Measurements from ENCODE around the gene MCM10.
A peak's percentile ranks its signal among the peaks of the same experiment; 100 is the strongest.

The MCM10 gene

DNA sequence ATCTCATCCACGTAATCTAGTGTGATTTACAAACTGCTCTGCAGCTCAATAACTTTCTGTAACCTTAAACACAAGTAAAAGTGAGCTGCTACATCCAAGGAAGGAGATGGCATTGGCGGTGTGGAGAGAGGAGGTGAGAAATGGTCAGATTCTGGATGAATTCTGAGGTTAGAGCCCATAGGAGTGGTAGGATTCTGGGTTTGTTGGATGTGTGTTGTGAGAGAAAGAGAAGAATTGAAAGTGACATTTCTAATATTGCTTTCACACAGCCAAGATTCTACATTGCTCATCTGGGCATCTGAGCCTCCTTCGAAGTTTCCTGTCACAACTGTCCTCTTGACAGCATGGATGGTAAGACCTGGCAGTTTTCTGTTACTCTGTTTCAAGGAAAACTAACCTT is 2.5 kb downstream of the MCM10 start:
- Histone ChIP-seq H3K36me3 (peaks cover 50% of the 10 kb centered on the region), H3K4me3 (no peak overlapping the region), H3K27ac (no peak overlapping the region), H3K4me2 (no peak overlapping the region), H4K20me1 (peaks cover 19% of the 10 kb centered on the region; the same call in 1 of the 2 replicates), H3K27me3 (no peaks in the 10 kb centered on the region), H3K9ac (peak overlapping the region; percentile 12; the same call in 1 of the 2 replicates), H3K9me3 (no peaks in the 10 kb centered on the region), H3K4me1 (peaks cover 22% of the 10 kb centered on the region)
- TF ChIP-seq Cebpa-rat (IDR thresholded peaks at IDR 0.05): no peak

DNA sequence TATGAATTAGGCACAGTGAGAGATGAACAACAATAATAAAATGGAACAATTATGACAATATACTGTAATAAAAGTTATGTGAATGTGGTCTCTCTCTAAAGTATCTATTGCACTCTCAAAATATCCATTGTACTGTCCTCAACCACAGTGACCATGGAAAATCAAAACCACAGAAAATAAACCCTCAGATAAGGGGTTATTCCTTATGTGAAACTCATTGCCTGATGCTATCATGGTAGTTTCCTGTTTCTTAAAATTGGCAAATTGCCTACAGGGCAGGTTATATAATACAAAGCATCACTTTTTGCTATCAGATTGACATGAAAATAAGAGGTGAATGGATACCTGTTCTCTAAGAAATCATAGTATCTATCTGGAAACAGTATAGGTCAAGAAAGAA is 3.8 kb downstream of the MCM10 start:
- no peak for TF ChIP-seq Cebpa-rat (IDR thresholded peaks at IDR 0.05)
- peaks cover 32% of the 10 kb centered on the region; the same call in 1 of the 2 replicates for H4K20me1 ChIP-seq
- H3K4me2 ChIP-seq: no peak overlapping the region
- no peak overlapping the region for H3K4me3 ChIP-seq
- no peaks in the 10 kb centered on the region for H3K9me3 ChIP-seq
- no peak overlapping the region for H3K9ac ChIP-seq
- no peaks in the 10 kb centered on the region for H3K27me3 ChIP-seq
- H3K27ac ChIP-seq: no peak overlapping the region
- H3K4me1 ChIP-seq: peaks cover 22% of the 10 kb centered on the region
- H3K36me3 ChIP-seq: peaks cover 61% of the 10 kb centered on the region

DNA sequence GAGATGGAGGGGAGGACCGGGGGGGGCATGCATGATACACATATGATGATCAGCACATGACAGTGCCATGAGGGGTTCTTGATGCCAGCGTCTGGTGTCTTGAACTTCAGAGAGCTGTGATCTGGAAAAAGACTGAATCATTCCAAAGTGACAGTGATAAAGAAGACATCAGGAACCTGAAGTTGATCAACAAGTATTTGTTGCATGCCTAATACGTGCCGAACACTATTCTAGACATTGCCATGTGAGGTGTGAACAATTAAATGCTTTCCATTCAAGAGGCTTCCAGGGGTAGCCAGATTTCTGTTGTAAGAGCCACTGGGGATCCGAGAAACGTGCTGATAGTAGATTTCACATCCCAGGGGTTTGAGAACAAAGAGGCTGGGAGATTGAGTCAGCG is 6.2 kb downstream of the MCM10 start:
- H3K36me3 ChIP-seq: peaks cover 85% of the 10 kb centered on the region
- no peak overlapping the region for H3K27ac ChIP-seq
- H3K9ac ChIP-seq: no peak overlapping the region
- H3K4me2 ChIP-seq: no peak overlapping the region
- no peak overlapping the region for H3K4me3 ChIP-seq
- H3K27me3 ChIP-seq: no peaks in the 10 kb centered on the region
- no peak for TF ChIP-seq Cebpa-rat (IDR thresholded peaks at IDR 0.05)
- no peaks in the 10 kb centered on the region for H3K9me3 ChIP-seq
- H4K20me1 ChIP-seq: peaks cover 50% of the 10 kb centered on the region; the same call in 1 of the 2 replicates
- peaks cover 8% of the 10 kb centered on the region for H3K4me1 ChIP-seq

DNA sequence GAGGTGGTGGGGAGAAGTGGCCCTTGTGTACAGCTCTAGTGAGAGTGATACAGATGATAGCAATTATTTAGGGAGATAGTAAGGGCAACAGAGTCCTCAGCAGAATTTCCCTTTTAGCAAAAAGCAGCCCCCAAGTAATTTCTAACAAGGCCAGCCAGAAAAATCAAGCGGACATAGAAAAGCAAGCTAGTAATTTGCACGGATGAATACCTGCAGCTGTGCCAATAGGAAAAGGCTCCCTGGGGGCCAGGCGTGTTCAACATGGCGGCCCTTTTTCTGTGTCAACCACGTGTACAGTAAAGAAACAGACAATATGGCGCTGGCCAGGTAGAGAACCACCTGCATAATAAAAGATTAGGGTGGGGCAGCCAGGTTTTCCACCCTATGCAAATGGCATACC is 7.4 kb downstream of the MCM10 start:
- no peak overlapping the region for H3K9ac ChIP-seq
- H4K20me1 ChIP-seq: peaks cover 50% of the 10 kb centered on the region; the same call in 1 of the 2 replicates
- no peaks in the 10 kb centered on the region for H3K27me3 ChIP-seq
- H3K4me1 ChIP-seq: no peaks in the 10 kb centered on the region
- peaks cover 96% of the 10 kb centered on the region for H3K36me3 ChIP-seq
- H3K9me3 ChIP-seq: no peaks in the 10 kb centered on the region
- H3K4me2 ChIP-seq: no peak overlapping the region
- no peak for TF ChIP-seq Cebpa-rat (IDR thresholded peaks at IDR 0.05)
- no peak overlapping the region for H3K4me3 ChIP-seq
- H3K27ac ChIP-seq: no peak overlapping the region

DNA sequence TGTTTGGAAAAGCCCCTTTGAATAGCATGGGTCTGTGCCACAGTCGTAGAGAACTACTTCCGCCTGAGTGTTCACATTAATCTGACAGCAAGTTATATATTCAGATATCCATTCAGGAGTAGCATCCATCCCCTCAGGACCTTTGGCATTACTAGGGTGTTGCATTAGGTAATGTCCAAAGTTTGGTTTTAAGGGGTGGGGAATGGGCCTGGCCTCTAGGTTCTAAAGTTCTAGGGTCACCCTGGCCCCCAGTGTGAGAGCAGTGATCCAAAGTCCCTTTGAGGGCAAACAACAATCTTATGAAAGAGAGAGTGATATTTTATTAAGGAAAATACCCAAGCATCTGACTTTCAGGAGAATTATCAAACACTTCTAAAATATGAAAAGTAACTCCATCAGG is 12.3 kb downstream of the MCM10 start:
- Histone ChIP-seq H3K9me3 (no peaks in the 10 kb centered on the region), H3K4me1 (no peaks in the 10 kb centered on the region), H3K27me3 (no peaks in the 10 kb centered on the region), H3K9ac (no peak overlapping the region), H3K4me2 (no peak overlapping the region), H3K27ac (no peak overlapping the region), H3K36me3 (peaks cover 97% of the 10 kb centered on the region), H3K4me3 (no peak overlapping the region), H4K20me1 (peaks cover 33% of the 10 kb centered on the region; the same call in 1 of the 2 replicates)
- TF ChIP-seq Cebpa-rat (IDR thresholded peaks at IDR 0.05): no peak

DNA sequence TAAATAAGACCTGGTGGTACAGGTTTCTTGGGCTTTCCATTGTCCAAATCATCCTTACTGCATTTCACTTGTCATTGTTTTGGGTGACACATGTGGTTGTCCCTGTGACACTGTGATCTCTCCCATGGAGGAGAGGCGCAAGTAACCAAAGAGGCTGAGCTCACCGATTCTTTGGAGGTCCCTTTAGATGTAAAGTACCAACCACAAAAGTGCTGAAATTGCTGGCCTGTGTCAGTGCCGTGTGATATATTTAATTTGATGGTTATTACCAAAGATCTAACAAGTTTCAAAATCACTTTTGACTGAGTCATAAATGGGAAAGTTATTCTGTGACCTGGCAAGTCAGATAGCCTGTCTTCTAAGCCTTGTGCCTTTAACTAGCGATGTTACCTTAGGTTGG is 19.4 kb downstream of the MCM10 start:
- no peak overlapping the region for H3K9ac ChIP-seq
- no peak for TF ChIP-seq Cebpa-rat (IDR thresholded peaks at IDR 0.05)
- H3K36me3 ChIP-seq: peaks cover 98% of the 10 kb centered on the region
- H3K27me3 ChIP-seq: no peaks in the 10 kb centered on the region
- H3K4me1 ChIP-seq: no peaks in the 10 kb centered on the region
- peaks cover 6% of the 10 kb centered on the region; the same call in 1 of the 2 replicates for H3K9me3 ChIP-seq
- peaks cover 5% of the 10 kb centered on the region; the same call in 1 of the 2 replicates for H4K20me1 ChIP-seq
- H3K27ac ChIP-seq: no peak overlapping the region
- no peak overlapping the region for H3K4me3 ChIP-seq
- H3K4me2 ChIP-seq: no peak overlapping the region

DNA sequence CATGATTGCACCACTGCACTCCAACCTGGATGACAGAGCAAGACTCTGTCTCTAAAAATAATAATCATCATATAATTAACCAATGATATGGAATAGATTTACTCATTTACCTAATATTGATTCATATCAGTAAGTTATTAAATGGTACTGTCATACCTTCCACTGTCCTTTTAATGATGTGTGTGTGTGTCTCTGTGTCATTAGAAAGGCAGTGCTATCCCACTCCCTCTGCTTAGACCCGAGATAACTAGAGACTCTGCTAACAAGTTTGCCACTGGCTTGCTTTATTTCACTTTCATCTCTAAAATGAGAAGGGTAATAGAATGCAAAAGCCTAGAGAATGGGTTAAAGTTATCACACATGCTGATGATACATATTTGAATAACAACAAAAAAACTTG is 21.1 kb downstream of the MCM10 start:
- H4K20me1 ChIP-seq: peaks cover 5% of the 10 kb centered on the region; the same call in 1 of the 2 replicates
- TF ChIP-seq Cebpa-rat (IDR thresholded peaks at IDR 0.05): no peak
- no peak overlapping the region for H3K9ac ChIP-seq
- H3K4me3 ChIP-seq: no peak overlapping the region
- no peak overlapping the region for H3K4me2 ChIP-seq
- no peak overlapping the region for H3K27ac ChIP-seq
- H3K36me3 ChIP-seq: peaks cover 99% of the 10 kb centered on the region
- H3K4me1 ChIP-seq: no peaks in the 10 kb centered on the region
- no peaks in the 10 kb centered on the region for H3K27me3 ChIP-seq
- H3K9me3 ChIP-seq: peaks cover 20% of the 10 kb centered on the region; the same call in 1 of the 2 replicates

DNA sequence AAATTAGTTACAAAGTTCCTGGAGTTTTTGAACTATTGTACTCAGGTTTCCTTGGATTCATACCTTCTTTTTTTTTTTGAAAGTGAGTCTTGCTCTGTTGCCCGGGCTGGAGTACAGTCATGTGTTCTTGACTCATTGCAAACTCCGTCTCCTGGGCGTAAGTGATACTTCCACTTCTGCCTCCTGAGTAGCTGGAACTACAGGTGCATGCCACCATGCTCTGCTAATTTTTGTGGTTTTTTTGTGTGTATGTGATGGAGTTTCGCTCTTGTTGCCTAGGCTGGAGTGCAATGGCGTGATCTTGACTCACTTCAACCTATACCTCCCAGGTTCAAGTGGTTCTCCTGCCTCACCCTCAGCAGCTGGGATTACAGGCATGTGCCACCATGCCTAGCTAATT is 22.3 kb downstream of the MCM10 start:
- TF ChIP-seq Cebpa-rat (IDR thresholded peaks at IDR 0.05): no peak
- no peak overlapping the region for H3K4me3 ChIP-seq
- H3K9me3 ChIP-seq: peaks cover 20% of the 10 kb centered on the region; the same call in 1 of the 2 replicates
- H3K36me3 ChIP-seq: peaks cover 99% of the 10 kb centered on the region
- no peaks in the 10 kb centered on the region for H3K27me3 ChIP-seq
- peaks cover 5% of the 10 kb centered on the region; the same call in 1 of the 2 replicates for H4K20me1 ChIP-seq
- no peaks in the 10 kb centered on the region for H3K4me1 ChIP-seq
- no peak overlapping the region for H3K27ac ChIP-seq
- H3K9ac ChIP-seq: no peak overlapping the region
- no peak overlapping the region for H3K4me2 ChIP-seq

DNA sequence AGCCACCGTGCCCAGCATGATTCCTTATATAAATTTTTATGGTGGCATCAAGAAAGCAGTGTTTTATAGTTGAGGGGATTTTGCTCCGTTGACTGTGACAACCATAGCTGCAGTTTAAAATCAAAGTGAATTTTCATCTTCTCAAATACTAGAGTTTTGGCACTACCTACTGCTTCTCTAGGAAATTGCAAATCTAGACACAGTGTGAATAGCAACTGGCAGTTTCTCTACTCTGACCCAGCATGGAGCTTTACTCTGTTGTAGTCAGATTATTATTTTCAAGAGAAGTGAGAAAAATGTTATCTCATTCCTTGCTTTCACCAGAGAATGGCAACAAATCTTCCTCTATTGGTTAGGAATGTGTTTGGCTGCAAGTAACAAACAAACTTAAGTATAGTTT is 22.9 kb downstream of the MCM10 start:
- no peak overlapping the region for H3K27ac ChIP-seq
- no peaks in the 10 kb centered on the region for H3K4me1 ChIP-seq
- peaks cover 20% of the 10 kb centered on the region; the same call in 1 of the 2 replicates for H3K9me3 ChIP-seq
- H4K20me1 ChIP-seq: peaks cover under 1% of the 10 kb centered on the region; the same call in 1 of the 2 replicates
- no peaks in the 10 kb centered on the region for H3K27me3 ChIP-seq
- H3K36me3 ChIP-seq: peaks cover 99% of the 10 kb centered on the region
- no peak overlapping the region for H3K4me3 ChIP-seq
- no peak overlapping the region for H3K4me2 ChIP-seq
- no peak overlapping the region for H3K9ac ChIP-seq
- no peak for TF ChIP-seq Cebpa-rat (IDR thresholded peaks at IDR 0.05)

DNA sequence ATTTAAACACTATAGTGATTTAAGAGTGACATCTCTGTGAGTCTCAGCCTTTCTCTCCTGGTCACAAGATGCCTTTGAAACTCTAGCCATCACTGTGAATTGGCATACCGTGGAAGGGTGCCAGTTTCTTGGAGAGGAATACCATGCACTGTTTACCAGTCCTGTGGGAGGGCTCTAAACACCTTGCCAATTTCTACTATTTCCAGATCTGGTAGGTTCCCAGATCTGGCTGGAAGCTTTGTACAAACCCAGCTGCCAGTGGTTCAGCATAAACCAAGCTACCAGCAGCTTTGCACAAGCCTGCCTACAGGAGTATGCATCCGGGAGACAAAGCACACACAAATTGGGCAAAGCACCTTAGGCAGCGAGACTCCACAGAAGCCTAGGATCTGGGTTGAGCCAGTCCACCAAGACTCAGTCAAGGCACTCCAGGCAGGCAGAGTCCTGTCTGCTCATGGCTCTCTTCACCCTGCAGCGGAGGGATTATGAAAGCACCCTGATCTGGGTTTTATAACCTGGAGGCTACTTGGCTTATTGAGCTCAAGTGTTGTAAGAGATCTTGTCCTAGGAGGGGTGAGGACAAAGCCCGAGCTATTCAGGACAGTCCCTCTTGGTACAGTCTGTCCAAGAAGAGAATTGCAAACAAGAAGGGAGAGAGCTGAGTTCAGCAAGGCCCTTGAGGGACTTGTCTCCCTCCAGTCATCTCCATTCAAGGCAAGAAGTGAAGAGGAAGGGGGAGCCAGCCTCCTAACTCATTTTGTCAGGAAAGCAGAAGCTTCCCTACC is 23.6 kb downstream of the MCM10 start:
- no peak for TF ChIP-seq Cebpa-rat (IDR thresholded peaks at IDR 0.05)
- no peaks in the 10 kb centered on the region for H4K20me1 ChIP-seq
- H3K4me3 ChIP-seq: no peak overlapping the region
- no peaks in the 10 kb centered on the region for H3K4me1 ChIP-seq
- H3K27me3 ChIP-seq: no peaks in the 10 kb centered on the region
- no peak overlapping the region for H3K27ac ChIP-seq
- H3K9ac ChIP-seq: no peak overlapping the region
- H3K36me3 ChIP-seq: peaks cover 100% of the 10 kb centered on the region
- H3K4me2 ChIP-seq: no peak overlapping the region
- H3K9me3 ChIP-seq: peaks cover 20% of the 10 kb centered on the region; the same call in 1 of the 2 replicates
